IPS-18c (cell line): ENCODE data around the gene HNRNPDL.

Experiments
- H3K4me3 ChIP-seq: 2 replicates; pipeline ENCODE4 v1.7.0; 2013; ENCODE audit warnings: low read depth, mild to moderate bottlenecking, low read length, moderate library complexity; ENCODE audit not compliant: insufficient read depth
- H3K9me3 ChIP-seq: one replicate; pipeline ENCODE4 v1.6.1; 2013; ENCODE audit warnings: mild to moderate bottlenecking, low read length, moderate library complexity; ENCODE audit not compliant: control insufficient read depth, insufficient read depth

Gene HNRNPDL

GRCh38 chr4:82373486-82373815, 56.8 kb downstream of the HNRNPDL start:
- no peaks in the 10 kb centered on the region for H3K9me3 ChIP-seq

More at GRCh38 chr4:82373486-82373815, 56.8 kb downstream of the HNRNPDL start:
- H3K4me3 ChIP-seq, result peak overlapping the region; percentile 99
